ENCODE data around the gene GIMAP2.

Gene GIMAP2

DNA sequence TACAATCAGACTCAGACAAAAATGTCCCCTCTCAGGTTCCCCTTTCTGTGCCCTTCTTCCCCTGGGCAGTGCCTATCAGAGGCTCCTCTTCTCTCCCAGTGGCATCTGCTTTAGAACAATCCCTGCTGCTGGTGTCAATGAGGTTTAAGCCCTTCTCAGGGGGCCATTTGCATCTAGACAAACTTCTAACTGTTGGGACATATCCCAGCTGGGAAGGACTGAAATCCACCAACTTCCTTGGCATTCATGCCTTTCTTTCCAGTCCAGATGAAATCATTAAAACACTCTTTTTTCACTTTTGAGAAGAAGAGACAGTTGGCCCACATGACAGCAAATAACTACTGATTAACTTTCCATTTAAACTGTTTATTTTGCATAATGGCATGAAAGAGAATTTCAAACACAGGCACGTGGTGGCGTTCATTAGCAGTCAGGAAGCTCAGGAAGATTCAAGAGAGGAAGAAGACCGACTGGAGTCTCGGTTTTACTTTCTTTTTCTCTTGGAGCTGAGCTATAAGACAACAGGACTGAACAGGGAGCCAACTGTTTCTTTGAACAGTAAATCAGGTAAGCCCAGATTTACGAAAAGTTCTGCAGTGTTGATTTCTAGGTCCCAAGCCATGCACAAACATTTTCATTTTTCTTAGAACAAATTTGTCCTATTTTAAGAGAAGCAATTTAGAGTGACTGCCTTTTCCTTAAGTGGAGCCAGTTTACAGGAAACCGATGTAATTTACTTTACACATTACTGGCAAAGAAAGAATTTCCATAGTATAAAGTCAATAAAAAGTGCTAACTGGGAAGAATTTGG, at the start of gene GIMAP2:
Gene GIMAP2 (plus strand): TSS at position 488 of the 811 bp plus-strand sequence. CDS start 1,354 bp downstream, outside the sequence.
- Histone ChIP-seq H3K9me3 (ENCODE audit: control insufficient read depth, insufficient read depth, low read length) (no peaks in the 10 kb centered on the region), H3K27me3 (ENCODE audit: control insufficient read depth, insufficient read depth, low read length) (no peaks in the 10 kb centered on the region), H3K36me3 (ENCODE audit: control insufficient read depth, insufficient read depth, low read length) (no peaks in the 10 kb centered on the region), H3K4me1 (ENCODE audit: control insufficient read depth, insufficient read depth, low read length) (peaks cover 2% of the 10 kb centered on the region; the same call in 1 of the 2 replicates), H3K27ac (ENCODE audit: low read length) (no peak within 1 kb of the TSS), H3K4me3 (ENCODE audit: low read length) (no peak within 1 kb of the TSS)
- no CpG with 5 or more reads among the region's 6 CpGs for WGBS (ENCODE audit: insufficient coverage, insufficient read length)
- no peak for DNase-seq (ENCODE audit: low read depth, low spot score)

- Histone ChIP-seq H3K4me3 (ENCODE audit: low read length) (no peak overlapping the region), H3K27ac (ENCODE audit: low read length) (no peak overlapping the region), H3K9me3 (ENCODE audit: control insufficient read depth, insufficient read depth, low read length) (no peaks in the 10 kb centered on the region), H3K27me3 (ENCODE audit: control insufficient read depth, insufficient read depth, low read length) (no peaks in the 10 kb centered on the region), H3K4me1 (ENCODE audit: control insufficient read depth, insufficient read depth, low read length) (no peaks in the 10 kb centered on the region), H3K36me3 (ENCODE audit: control insufficient read depth, insufficient read depth, low read length) (no peaks in the 10 kb centered on the region)
- no peak for DNase-seq (ENCODE audit: low read depth, low spot score)
Measured at GRCh38 chr7:150641854-150642253, 43.7 kb upstream of the GIMAP2 start.

DNA sequence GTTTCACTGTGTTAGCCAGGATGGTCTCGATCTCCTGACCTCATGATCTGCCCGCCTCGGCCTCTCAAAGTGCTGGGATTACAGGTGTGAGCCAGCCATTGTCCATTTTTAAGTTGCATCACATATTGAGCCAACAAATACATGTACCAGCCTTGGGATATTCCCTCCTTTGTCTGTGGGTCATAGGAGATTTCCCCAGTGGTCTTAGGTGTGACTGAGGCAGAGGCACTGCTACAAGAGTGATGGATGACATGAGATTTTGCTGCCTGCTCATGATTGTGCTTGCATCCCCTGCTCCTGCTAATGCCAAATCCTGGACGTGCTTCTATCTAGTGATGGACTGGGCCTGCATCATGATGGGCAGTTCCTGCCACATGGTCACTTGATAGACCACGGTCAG, 42.6 kb upstream of the GIMAP2 start:
- H3K4me1 ChIP-seq (ENCODE audit: control insufficient read depth, insufficient read depth, low read length), result no peaks in the 10 kb centered on the region
- DNase-seq (ENCODE audit: low read depth, low spot score), result no peak
- no peak overlapping the region for H3K27ac ChIP-seq (ENCODE audit: low read length)
- H3K27me3 ChIP-seq (ENCODE audit: control insufficient read depth, insufficient read depth, low read length), result no peaks in the 10 kb centered on the region
- no peaks in the 10 kb centered on the region for H3K36me3 ChIP-seq (ENCODE audit: control insufficient read depth, insufficient read depth, low read length)
- no peaks in the 10 kb centered on the region for H3K9me3 ChIP-seq (ENCODE audit: control insufficient read depth, insufficient read depth, low read length)
- no peak overlapping the region for H3K4me3 ChIP-seq (ENCODE audit: low read length)
- WGBS (ENCODE audit: insufficient coverage, insufficient read length), result no CpG with 5 or more reads among the region's 5 CpGs

GRCh38 chr7:150645259-150646020, 40.1 kb upstream of the GIMAP2 start:
- DNase-seq (ENCODE audit: low read depth, low spot score), result no peak
- H3K9me3 ChIP-seq (ENCODE audit: control insufficient read depth, insufficient read depth, low read length), result no peaks in the 10 kb centered on the region
- H3K36me3 ChIP-seq (ENCODE audit: control insufficient read depth, insufficient read depth, low read length), result no peaks in the 10 kb centered on the region
- no peaks in the 10 kb centered on the region for H3K27me3 ChIP-seq (ENCODE audit: control insufficient read depth, insufficient read depth, low read length)
- H3K27ac ChIP-seq (ENCODE audit: low read length), result no peak overlapping the region
- H3K4me3 ChIP-seq (ENCODE audit: low read length), result no peak overlapping the region
- WGBS (ENCODE audit: insufficient coverage, insufficient read length), result no CpG with 5 or more reads among the region's 6 CpGs
- H3K4me1 ChIP-seq (ENCODE audit: control insufficient read depth, insufficient read depth, low read length), result no peaks in the 10 kb centered on the region

GRCh38 chr7:150648353-150649079, 37.0 kb upstream of the GIMAP2 start:
- WGBS (ENCODE audit: insufficient coverage, insufficient read length), result no CpG with 5 or more reads among the region's 3 CpGs
- no peaks in the 10 kb centered on the region for H3K36me3 ChIP-seq (ENCODE audit: control insufficient read depth, insufficient read depth, low read length)
- no peaks in the 10 kb centered on the region for H3K4me1 ChIP-seq (ENCODE audit: control insufficient read depth, insufficient read depth, low read length)
- no peak for DNase-seq (ENCODE audit: low read depth, low spot score)
- no peak overlapping the region for H3K4me3 ChIP-seq (ENCODE audit: low read length)
- H3K9me3 ChIP-seq (ENCODE audit: control insufficient read depth, insufficient read depth, low read length), result no peaks in the 10 kb centered on the region
- H3K27ac ChIP-seq (ENCODE audit: low read length), result no peak overlapping the region
- no peaks in the 10 kb centered on the region for H3K27me3 ChIP-seq (ENCODE audit: control insufficient read depth, insufficient read depth, low read length)

GRCh38 chr7:150649080-150649385, 36.5 kb upstream of the GIMAP2 start:
- H3K4me3 ChIP-seq (ENCODE audit: low read length), result no peak overlapping the region
- WGBS (ENCODE audit: insufficient coverage, insufficient read length), result no CpG with 5 or more reads among the region's 3 CpGs
- no peaks in the 10 kb centered on the region for H3K9me3 ChIP-seq (ENCODE audit: control insufficient read depth, insufficient read depth, low read length)
- H3K36me3 ChIP-seq (ENCODE audit: control insufficient read depth, insufficient read depth, low read length), result no peaks in the 10 kb centered on the region
- DNase-seq (ENCODE audit: low read depth, low spot score), result no peak
- no peaks in the 10 kb centered on the region for H3K4me1 ChIP-seq (ENCODE audit: control insufficient read depth, insufficient read depth, low read length)
- no peak overlapping the region for H3K27ac ChIP-seq (ENCODE audit: low read length)
- H3K27me3 ChIP-seq (ENCODE audit: control insufficient read depth, insufficient read depth, low read length), result no peaks in the 10 kb centered on the region

GRCh38 chr7:150654692-150655091, 30.8 kb upstream of the GIMAP2 start:
- Histone ChIP-seq H3K36me3 (ENCODE audit: control insufficient read depth, insufficient read depth, low read length) (no peaks in the 10 kb centered on the region), H3K4me1 (ENCODE audit: control insufficient read depth, insufficient read depth, low read length) (no peaks in the 10 kb centered on the region), H3K27me3 (ENCODE audit: control insufficient read depth, insufficient read depth, low read length) (no peaks in the 10 kb centered on the region), H3K9me3 (ENCODE audit: control insufficient read depth, insufficient read depth, low read length) (no peaks in the 10 kb centered on the region), H3K4me3 (ENCODE audit: low read length) (no peak overlapping the region), H3K27ac (ENCODE audit: low read length) (no peak overlapping the region)
- DNase-seq (ENCODE audit: low read depth, low spot score), result no peak
- WGBS (ENCODE audit: insufficient coverage, insufficient read length), result no CpG with 5 or more reads among the region's 2 CpGs

- Histone ChIP-seq H3K9me3 (ENCODE audit: control insufficient read depth, insufficient read depth, low read length) (no peaks in the 10 kb centered on the region), H3K36me3 (ENCODE audit: control insufficient read depth, insufficient read depth, low read length) (no peaks in the 10 kb centered on the region), H3K4me1 (ENCODE audit: control insufficient read depth, insufficient read depth, low read length) (no peaks in the 10 kb centered on the region), H3K4me3 (ENCODE audit: low read length) (no peak overlapping the region), H3K27me3 (ENCODE audit: control insufficient read depth, insufficient read depth, low read length) (no peaks in the 10 kb centered on the region), H3K27ac (ENCODE audit: low read length) (no peak overlapping the region)
- WGBS (ENCODE audit: insufficient coverage, insufficient read length), result no CpG with 5 or more reads among the region's 5 CpGs
- DNase-seq (ENCODE audit: low read depth, low spot score), result no peak
Measured at GRCh38 chr7:150656047-150656446, 29.5 kb upstream of the GIMAP2 start.

DNA sequence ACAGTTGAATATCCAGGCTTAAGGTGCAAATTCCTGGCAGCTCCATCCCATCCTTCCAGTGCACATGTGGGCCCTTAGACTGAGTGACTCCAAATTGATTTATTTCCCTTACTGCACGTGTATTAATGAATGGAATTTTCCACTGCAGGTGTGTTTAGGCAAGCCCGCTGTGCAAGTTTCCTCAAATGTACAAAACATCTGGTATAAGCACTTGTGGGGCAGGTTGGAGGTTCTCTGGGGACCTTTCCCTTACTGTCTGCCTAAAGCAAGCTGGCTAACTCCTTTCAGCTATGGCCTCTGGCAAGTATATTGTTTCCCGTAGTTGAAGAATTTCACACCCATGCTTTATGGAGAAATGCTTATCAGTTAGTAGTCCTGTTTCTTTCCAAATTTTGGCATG, 28.0 kb upstream of the GIMAP2 start:
- no peaks in the 10 kb centered on the region for H3K9me3 ChIP-seq (ENCODE audit: control insufficient read depth, insufficient read depth, low read length)
- H3K4me1 ChIP-seq (ENCODE audit: control insufficient read depth, insufficient read depth, low read length), result no peaks in the 10 kb centered on the region
- no peak overlapping the region for H3K27ac ChIP-seq (ENCODE audit: low read length)
- DNase-seq (ENCODE audit: low read depth, low spot score), result no peak
- WGBS (ENCODE audit: insufficient coverage, insufficient read length), result no CpG with 5 or more reads among the region's 3 CpGs
- H3K27me3 ChIP-seq (ENCODE audit: control insufficient read depth, insufficient read depth, low read length), result no peaks in the 10 kb centered on the region
- H3K36me3 ChIP-seq (ENCODE audit: control insufficient read depth, insufficient read depth, low read length), result no peaks in the 10 kb centered on the region
- H3K4me3 ChIP-seq (ENCODE audit: low read length), result no peak overlapping the region

- no peak overlapping the region for H3K27ac ChIP-seq (ENCODE audit: low read length)
- no CpG with 5 or more reads among the region's 4 CpGs for WGBS (ENCODE audit: insufficient coverage, insufficient read length)
- H3K4me3 ChIP-seq (ENCODE audit: low read length), result no peak overlapping the region
- no peak for DNase-seq (ENCODE audit: low read depth, low spot score)
- no peaks in the 10 kb centered on the region for H3K9me3 ChIP-seq (ENCODE audit: control insufficient read depth, insufficient read depth, low read length)
- H3K4me1 ChIP-seq (ENCODE audit: control insufficient read depth, insufficient read depth, low read length), result no peaks in the 10 kb centered on the region
- no peaks in the 10 kb centered on the region for H3K36me3 ChIP-seq (ENCODE audit: control insufficient read depth, insufficient read depth, low read length)
- H3K27me3 ChIP-seq (ENCODE audit: control insufficient read depth, insufficient read depth, low read length), result peaks cover 2% of the 10 kb centered on the region
Measured at GRCh38 chr7:150660939-150661613, 24.4 kb upstream of the GIMAP2 start.

Data from iPS DF 6.9 (cell line).